GM03348 (cell line): Measurements from ENCODE around the gene PRM2.
A peak's percentile ranks its signal among the peaks of the same experiment; 100 is the strongest.
"Not testable (repeated sequence)": the region's sequence is repeated elsewhere in the genome, so short reads cannot be mapped to it uniquely, and the experiment has no call there.

Experiments
- DNase-seq: peaks from one replicate; pipeline ENCODE4 v3.0.0; 2012; ENCODE audit warnings: low spot score

The PRM2 gene

GRCh38 chr16:11307639-11308492 is 31.6 kb upstream of the PRM2 start:
- no peak for DNase-seq

- no peak for DNase-seq
Measured at GRCh38 chr16:11306997-11307638, 30.8 kb upstream of the PRM2 start.

- no peak for DNase-seq
Measured at GRCh38 chr16:11306381-11306780, 30.1 kb upstream of the PRM2 start.

- DNase-seq: no peak
Measured at GRCh38 chr16:11303405-11304138, 27.3 kb upstream of the PRM2 start.

- DNase-seq: no peak
Measured at GRCh38 chr16:11302977-11303376, 26.7 kb upstream of the PRM2 start.

GRCh38 chr16:11301645-11302501 is 25.6 kb upstream of the PRM2 start:
- DNase-seq: no peak

GRCh38 chr16:11300560-11300892 is 24.2 kb upstream of the PRM2 start:
- no peak for DNase-seq

- DNase-seq: no peak
Measured at GRCh38 chr16:11299865-11300559, 23.7 kb upstream of the PRM2 start.

GRCh38 chr16:11298950-11299547 is 22.8 kb upstream of the PRM2 start:
- not testable (repeated sequence) for DNase-seq

GRCh38 chr16:11298143-11298900 is 22.0 kb upstream of the PRM2 start:
- no peak for DNase-seq

- peak; percentile 87 for DNase-seq
Measured at GRCh38 chr16:11297492-11298142, 21.3 kb upstream of the PRM2 start.

GRCh38 chr16:11296706-11297491 is 20.6 kb upstream of the PRM2 start:
- DNase-seq: no peak

GRCh38 chr16:11296351-11296705 is 20.0 kb upstream of the PRM2 start:
- no peak for DNase-seq

- DNase-seq: no peak
Measured at GRCh38 chr16:11295672-11296071, 19.4 kb upstream of the PRM2 start.

GRCh38 chr16:11292076-11292748 is 15.9 kb upstream of the PRM2 start:
- no peak for DNase-seq

- no peak for DNase-seq
Measured at GRCh38 chr16:11291091-11291703, 14.9 kb upstream of the PRM2 start.

GRCh38 chr16:11290102-11290893 is 14.0 kb upstream of the PRM2 start:
- DNase-seq: no peak
